NCI-H1092 (cell line): ENCODE measurements around the gene MEIS2.
"Not testable (repeated sequence)": the region's sequence is repeated elsewhere in the genome, so short reads cannot be mapped to it uniquely, and the experiment has no call there.

ENCODE experiments used
- DNase-seq: peaks from one replicate; lab custom pipeline; 2025; lab: John Stamatoyannopoulos, UW

Gene MEIS2

GRCh38 chr15:37009288-37009687, 91.1 kb downstream of the MEIS2 start:
- no peak for DNase-seq

GRCh38 chr15:37008205-37008604, 92.1 kb downstream of the MEIS2 start:
- no peak for DNase-seq

GRCh38 chr15:37007301-37007700, 93.0 kb downstream of the MEIS2 start:
- DNase-seq = no peak

- DNase-seq = no peak
Observed at GRCh38 chr15:37004981-37005735, 95.2 kb downstream of the MEIS2 start.

GRCh38 chr15:37004373-37004869, 95.9 kb downstream of the MEIS2 start:
- DNase-seq = no peak

- no peak for DNase-seq
Observed at GRCh38 chr15:37002041-37002672, 98.2 kb downstream of the MEIS2 start.

- DNase-seq = no peak
Observed at GRCh38 chr15:37001417-37001816, 98.9 kb downstream of the MEIS2 start.

- DNase-seq = no peak
Observed at GRCh38 chr15:36999778-37000177, 100.6 kb downstream of the MEIS2 start.

- no peak for DNase-seq
Observed at GRCh38 chr15:36996538-36997181, 103.7 kb downstream of the MEIS2 start.

- no peak for DNase-seq
Observed at GRCh38 chr15:36996121-36996520, 104.2 kb downstream of the MEIS2 start.

GRCh38 chr15:36994790-36995189, 105.6 kb downstream of the MEIS2 start:
- no peak for DNase-seq

- no peak for DNase-seq
Observed at GRCh38 chr15:36992454-36992853, 107.9 kb downstream of the MEIS2 start.

- no peak for DNase-seq
Observed at GRCh38 chr15:36988947-36989346, 111.4 kb downstream of the MEIS2 start.

- no peak for DNase-seq
Observed at GRCh38 chr15:36982430-36982829, 117.9 kb downstream of the MEIS2 start.

GRCh38 chr15:36980281-36980680, 120.1 kb downstream of the MEIS2 start:
- DNase-seq = not testable (repeated sequence)

- DNase-seq = no peak
Observed at GRCh38 chr15:36978625-36979024, 121.7 kb downstream of the MEIS2 start.

GRCh38 chr15:36978126-36978525, 122.2 kb downstream of the MEIS2 start:
- no peak for DNase-seq

GRCh38 chr15:36977659-36978058, 122.7 kb downstream of the MEIS2 start:
- no peak for DNase-seq

- DNase-seq = no peak
Observed at GRCh38 chr15:36972704-36973103, 127.6 kb downstream of the MEIS2 start.

GRCh38 chr15:36970522-36970921, 129.8 kb downstream of the MEIS2 start:
- peak; percentile 30 for DNase-seq

- DNase-seq = no peak
Observed at GRCh38 chr15:36967929-36968328, 132.4 kb downstream of the MEIS2 start.

GRCh38 chr15:36966708-36967107, 133.6 kb downstream of the MEIS2 start:
- DNase-seq = no peak
